GM04504 (cell line): ENCODE measurements around the gene GPR139.

ENCODE experiments used
- DNase-seq: peaks from one replicate; pipeline ENCODE4 v3.0.0-alpha.2; 2012; ENCODE audit warnings: low read depth

The GPR139 gene

DNA sequence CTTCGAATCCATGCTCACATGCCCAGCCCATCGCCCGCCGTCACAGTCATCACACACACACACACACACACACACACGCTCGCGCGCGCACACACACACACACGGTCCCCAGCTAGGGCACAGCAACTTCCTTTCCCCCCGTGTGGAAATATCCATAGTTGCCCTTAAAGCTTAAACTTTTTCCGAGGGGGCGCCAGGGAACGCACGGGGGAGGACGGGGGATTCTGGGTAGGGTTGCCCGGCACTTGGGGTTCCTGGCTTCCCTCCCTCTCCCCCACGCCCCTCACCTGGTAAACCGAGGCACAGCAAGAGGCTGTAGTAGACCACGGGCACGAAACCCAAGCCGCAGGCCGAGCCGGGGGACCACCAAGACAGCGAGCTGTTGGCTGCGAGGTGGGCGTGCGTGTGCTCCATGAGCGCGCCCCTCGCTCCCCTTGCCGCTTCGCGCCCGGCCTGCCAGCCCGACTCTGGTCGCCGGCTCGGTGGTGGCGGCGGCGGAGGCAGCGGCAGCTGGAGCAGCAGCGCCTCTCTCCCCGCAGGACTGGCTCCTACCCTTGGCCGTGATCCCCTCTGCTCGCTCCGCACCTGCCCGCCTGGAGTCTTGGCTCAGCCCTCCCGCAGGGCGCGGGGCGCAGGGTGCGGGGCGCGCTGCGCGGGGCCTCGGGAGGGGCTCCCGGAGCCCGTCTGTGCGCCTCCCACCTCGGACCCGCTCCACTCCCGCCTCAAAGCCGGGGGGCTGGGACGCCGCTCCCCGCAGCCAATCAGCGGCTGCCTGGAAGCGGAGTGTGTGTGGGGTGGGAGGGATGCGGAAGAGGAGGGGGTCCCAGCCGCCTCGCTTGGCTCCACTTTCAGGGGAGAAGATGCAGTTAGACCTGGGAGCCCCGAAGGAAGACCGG is at the start of gene GPR139:
GPR139 (minus strand) TSS at position 688 of the 896 bp plus-strand sequence; CDS start at position 414, 274 bp downstream.
- no peak for DNase-seq

GRCh38 chr16:20122011-20122410 is 48.3 kb upstream of the GPR139 start:
- no peak for DNase-seq

DNA sequence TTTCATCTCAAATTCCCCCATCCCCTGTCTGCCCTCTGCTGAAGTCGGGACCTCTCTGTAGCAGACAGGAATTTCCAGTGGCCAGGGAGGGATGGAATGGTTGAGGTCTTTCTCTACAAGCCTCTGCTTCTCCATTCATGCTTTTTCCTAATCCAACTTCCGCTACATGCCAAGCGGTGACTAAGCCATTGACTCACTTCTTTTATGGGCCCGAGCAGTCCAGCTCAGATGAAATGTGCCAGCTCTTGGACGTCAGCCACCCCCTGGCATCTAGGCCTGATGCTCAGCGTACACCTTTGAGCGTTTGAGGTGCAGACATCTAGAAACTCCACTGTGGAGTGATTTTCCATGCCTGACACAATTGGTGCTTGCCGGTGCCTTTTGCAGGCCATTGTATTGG is 40.7 kb upstream of the GPR139 start:
- DNase-seq = no peak

- no peak for DNase-seq
Observed at GRCh38 chr16:20111143-20111542, 37.5 kb upstream of the GPR139 start.

DNA sequence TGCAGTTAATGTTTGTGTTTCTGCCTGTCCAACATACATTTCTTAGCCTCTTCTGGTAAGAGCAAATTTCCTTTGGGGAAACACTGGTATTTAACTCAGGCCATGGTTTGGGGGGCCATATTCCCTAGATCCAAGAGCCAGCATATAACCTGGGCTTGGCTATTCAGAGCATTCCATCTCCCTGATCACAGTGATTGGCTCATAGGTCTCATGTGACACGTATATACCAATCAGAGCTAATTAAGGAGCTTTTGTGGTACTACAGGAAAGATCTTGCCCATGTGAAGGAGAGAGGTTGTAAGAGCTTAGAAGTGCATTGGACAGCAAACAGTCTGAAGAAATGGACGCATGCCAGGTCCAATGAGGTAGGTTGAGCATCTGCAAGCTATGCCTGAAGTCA is 33.4 kb upstream of the GPR139 start:
- DNase-seq = no peak

DNA sequence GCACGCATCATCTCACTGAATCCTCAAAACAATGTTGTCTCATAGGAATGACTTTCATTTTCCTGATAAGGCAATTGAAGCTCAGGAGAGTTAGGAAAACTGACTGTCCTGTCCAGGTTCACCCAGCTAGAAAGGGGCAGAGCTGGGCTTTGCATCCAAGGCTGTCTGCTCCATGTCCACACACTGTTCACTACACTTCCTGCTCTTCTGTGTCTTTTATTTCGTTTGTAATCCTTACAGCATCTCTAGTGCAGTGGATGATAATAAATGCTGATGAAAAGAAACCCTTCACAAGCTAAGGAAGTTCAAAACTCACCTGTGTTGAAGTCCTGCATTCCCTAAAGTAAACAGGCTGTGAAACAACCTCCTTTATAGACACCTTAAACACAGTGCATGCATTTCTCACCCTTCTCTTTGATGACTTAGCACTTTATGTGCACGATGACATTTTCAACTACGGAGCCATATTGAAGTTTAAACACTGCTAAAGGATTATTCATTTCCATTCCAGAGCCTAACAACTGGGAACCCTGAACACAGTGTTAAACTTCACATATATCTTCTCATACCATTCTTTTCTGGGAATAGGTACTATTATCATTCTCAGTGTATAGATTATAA is 31.0 kb upstream of the GPR139 start:
- DNase-seq = no peak

DNA sequence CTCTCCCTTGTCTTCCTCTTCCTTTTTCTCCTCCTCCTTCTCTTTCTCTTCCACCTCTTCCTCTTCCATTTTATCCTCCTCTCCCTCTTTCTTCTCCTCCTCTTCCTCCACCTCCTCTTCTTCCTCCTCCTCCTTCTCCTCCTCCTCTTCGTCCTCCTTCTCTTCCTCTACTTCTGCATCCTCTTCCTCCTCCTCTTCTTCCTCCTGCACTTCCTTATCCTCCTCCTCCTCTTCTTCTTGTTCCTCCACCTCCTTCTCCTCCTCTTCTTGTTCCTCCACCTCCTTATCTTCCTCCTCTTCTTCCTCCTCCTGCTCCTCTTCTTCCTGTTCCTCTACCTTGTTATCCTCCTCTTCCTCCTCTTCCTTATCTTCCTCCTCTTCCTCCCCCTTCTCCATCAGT is 28.8 kb upstream of the GPR139 start:
- DNase-seq = no peak

- no peak for DNase-seq
Observed at GRCh38 chr16:20102021-20102420, 28.3 kb upstream of the GPR139 start.

DNA sequence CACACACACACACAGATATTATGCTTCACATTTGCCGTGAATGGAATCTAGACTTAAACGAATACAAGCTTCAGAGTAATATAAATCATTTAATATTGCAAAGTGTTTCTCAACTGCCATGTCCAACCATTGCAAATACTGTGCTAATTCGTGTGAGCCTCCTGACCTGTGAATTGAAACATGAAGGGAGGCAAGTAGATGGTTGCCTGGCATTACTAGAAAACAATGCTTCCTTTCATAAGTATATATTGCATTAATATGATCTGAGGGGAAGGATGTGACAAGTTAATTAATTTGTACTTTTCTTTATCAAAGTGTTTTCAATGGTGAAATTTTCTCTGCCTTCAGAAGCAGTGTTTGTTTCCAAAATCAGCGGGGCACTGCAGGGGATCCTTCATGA is 25.7 kb upstream of the GPR139 start:
- no peak for DNase-seq

- no peak for DNase-seq
Observed at GRCh38 chr16:20094157-20094556, 20.5 kb upstream of the GPR139 start.

DNA sequence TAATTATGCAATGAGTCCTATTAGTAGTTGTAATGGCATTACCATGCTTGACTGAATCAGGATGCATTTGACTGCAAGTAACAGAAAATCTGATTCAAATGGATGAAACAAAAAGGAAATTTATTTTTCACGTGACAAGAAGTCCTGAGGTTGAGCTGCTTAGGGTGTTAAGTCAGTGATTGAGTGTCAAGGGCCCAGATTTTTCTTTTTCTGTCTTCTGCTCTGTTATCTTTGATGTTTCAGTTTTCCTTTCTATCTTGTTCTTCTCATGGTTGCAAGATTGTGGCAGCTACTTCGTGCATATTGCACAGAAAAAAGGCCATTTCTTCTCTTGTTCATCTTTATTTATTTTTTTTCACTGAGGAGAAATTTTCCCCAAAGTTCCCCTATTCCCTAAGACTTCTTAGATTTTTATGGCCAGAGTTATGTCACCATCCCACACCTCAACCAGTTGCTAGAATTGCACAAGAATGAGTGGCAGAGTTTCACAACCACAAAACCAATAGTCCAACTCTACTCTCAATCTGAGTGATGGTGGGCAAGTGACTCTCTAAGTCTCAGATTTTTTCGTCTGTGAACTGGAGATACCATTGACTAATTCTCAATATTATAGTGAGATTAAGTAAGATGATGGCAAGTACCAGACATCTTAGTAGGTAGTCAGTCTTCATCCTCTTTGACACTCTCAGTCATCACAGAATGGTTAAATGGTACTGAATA is 15.7 kb upstream of the GPR139 start:
- DNase-seq = no peak

GRCh38 chr16:20084624-20085226 is 11.0 kb upstream of the GPR139 start:
- no peak for DNase-seq

- DNase-seq = no peak
Observed at GRCh38 chr16:20079106-20079505, 5.4 kb upstream of the GPR139 start.

- no peak for DNase-seq
Observed at GRCh38 chr16:20075243-20075642, 1.6 kb upstream of the GPR139 start.

DNA sequence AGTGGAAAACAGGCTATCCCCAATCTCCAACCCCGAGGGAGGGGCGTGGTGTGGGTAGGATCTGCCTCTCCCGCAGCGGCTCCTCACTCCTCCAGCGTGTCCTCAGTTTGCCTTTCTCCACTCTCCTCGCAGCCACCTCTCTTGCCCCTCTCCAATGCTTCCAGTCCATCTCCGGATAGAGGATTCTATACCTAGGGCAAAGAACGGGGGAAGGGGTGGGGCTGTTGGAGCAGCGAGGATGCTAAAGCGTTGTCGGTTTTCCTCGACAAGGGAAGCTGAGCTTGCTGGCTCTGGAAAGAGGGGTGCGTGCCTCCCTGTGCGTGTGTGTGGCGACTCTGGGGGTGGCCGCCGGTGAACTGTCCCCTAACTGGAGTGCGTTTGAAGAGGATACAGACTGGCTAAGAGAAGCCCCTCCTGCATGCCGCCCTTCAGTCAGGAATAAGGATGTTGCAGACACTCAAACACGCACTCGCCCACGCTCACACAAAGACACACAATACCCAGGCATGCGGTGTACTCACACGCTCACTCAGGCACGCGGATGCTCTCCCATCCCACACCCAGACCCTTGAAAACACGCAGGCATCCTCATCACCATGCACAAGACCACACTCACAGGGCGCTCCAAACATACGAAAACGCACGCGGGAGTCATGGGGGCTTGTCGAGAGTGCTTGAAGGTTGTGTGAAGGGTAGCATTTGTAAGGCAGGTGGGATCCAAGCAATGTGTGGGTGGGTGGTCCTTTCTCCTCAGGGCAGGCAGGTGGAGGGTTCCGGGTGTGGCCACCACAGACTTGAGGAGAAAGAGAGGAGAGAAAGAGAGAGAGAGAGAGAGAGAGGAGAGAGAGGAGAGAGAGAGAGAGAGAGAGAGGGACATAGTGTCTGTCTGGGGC is 655 bp upstream of the GPR139 start:
- DNase-seq = no peak

DNA sequence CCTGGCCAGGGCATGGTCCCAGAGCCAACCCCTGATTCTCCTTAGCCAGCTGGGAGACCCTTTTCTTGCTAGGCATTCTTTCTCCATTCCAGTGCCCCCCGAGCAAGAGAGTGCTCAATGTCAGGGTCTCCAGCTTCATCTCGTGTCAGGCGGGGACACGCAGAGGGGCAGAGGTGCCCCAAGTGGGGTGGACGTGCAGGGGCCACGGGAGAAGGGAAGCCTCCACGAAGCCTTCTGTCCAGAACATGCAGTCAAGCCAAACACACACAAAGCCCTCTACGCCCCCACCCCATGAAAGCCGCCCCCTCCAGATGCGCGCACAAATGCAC is 852 bp downstream of the GPR139 start:
- no peak for DNase-seq

GRCh38 chr16:20072146-20072873 is 1.4 kb downstream of the GPR139 start:
- no peak for DNase-seq

DNA sequence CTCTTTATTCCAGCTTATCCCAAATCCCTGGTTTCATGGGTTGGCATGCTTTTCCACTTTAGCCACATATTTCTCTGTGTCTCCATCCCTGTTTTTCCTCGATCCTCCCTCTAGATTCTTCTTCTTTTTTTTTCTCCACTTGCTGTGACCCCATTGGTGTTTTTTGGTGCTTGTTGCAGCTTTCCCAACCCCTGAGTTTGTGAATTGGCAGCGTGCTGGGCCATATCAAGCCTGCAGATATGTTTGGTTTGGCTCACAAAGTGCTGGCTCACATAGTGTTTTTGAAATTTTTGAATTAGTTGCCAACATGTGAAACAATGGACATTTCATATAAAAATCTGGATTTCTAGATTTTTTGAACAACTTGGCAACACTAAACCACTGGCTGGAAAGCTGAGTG is 8.8 kb downstream of the GPR139 start:
- DNase-seq = no peak

- DNase-seq = no peak
Observed at GRCh38 chr16:20064520-20064919, 9.2 kb downstream of the GPR139 start.

GRCh38 chr16:20061132-20061531 is 12.6 kb downstream of the GPR139 start:
- no peak for DNase-seq

DNA sequence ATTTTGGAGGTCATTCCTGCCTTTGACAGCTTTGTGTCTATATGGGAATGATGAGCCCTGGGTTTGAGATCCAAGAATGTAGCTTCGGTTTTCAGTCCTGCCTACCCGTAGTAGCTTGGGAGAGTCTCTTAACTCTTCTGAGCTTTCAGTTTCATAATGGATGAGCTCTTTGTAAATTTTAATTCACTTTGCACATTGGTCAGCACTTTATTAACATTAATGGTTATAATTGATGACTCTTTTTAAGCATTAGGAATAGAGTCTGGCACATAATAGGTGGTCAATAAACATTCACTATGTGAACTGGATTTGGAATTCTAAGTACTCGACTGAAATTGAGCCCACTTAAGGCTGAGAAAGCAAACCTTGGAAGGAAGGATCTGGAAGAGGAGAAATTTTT is 17.3 kb downstream of the GPR139 start:
- DNase-seq = no peak
